GM21367 (cell line): Measurements from ENCODE around the gene OR2J2.
"Not testable (repeated sequence)": the region's sequence is repeated elsewhere in the genome, so short reads cannot be mapped to it uniquely, and the experiment has no call there.

Experiments used
- ATAC-seq: cut with Tn5 transposase; IDR thresholded peaks from one replicate; pipeline ENCODE4 v1.9.1; 2021; ENCODE audit not compliant: unreplicated experiment

OR2J2 gene

GRCh38 chr6:29218056-29218455 is 47.3 kb downstream of the OR2J2 start:
- not testable (repeated sequence) for ATAC-seq
